Transverse colon (tissue), 4 donors: ENCODE results near the gene PTPRC.
A peak's percentile ranks its signal among the peaks of the same experiment; 100 is the strongest.

Source experiments
- EP300 ChIP-seq: sonication (generic); formaldehyde crosslinking; IDR thresholded peaks from one replicate; pipeline ENCODE4 v1.6.1; 2017; ENCODE audit warnings: antibody characterized with exemption, low read depth
- POLR2A ChIP-seq: fragments of 450-650 bp; IDR thresholded peaks from one replicate; pipeline ENCODE4 v1.6.1; 2016; ENCODE audit warnings: antibody characterized with exemption, mild to moderate bottlenecking, moderate library complexity
- POLR2AphosphoS5 ChIP-seq, 3 donors: sonication (generic); formaldehyde crosslinking; IDR thresholded peaks; one replicate each; pipeline ENCODE4 v1.6.1; 2016; ENCODE audit warnings: antibody characterized with exemption in 3 of 3
- TF ChIP-seq, protein P1 (sequence below), 5 experiments: fragments of 200-600 bp in 3 of 5; fragments of 450-650 bp in 2 of 5; sonication (generic) in 3 of 5; IDR thresholded peaks; 1 replicate in 2 of 5; 2 replicates in 3 of 5; pipeline ENCODE4 v1.5.1; 2016 to 2017; ENCODE audit warnings: antibody characterized with exemption in 5 of 5, inconsistent platforms in 3 of 5, mild to moderate bottlenecking in 2 of 5, moderate library complexity in 1 of 5

GRCh38 chr1:198638894-198639635 is at the start of gene PTPRC:
- TF ChIP-seq, protein P1, sequence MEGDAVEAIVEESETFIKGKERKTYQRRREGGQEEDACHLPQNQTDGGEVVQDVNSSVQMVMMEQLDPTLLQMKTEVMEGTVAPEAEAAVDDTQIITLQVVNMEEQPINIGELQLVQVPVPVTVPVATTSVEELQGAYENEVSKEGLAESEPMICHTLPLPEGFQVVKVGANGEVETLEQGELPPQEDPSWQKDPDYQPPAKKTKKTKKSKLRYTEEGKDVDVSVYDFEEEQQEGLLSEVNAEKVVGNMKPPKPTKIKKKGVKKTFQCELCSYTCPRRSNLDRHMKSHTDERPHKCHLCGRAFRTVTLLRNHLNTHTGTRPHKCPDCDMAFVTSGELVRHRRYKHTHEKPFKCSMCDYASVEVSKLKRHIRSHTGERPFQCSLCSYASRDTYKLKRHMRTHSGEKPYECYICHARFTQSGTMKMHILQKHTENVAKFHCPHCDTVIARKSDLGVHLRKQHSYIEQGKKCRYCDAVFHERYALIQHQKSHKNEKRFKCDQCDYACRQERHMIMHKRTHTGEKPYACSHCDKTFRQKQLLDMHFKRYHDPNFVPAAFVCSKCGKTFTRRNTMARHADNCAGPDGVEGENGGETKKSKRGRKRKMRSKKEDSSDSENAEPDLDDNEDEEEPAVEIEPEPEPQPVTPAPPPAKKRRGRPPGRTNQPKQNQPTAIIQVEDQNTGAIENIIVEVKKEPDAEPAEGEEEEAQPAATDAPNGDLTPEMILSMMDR (IDR thresholded peaks at IDR 0.05) = no peak
- TF ChIP-seq POLR2A (peak; percentile 78), POLR2AphosphoS5 (IDR thresholded peaks at IDR 0.05) (peak; percentile 40 to 82 (median 82)), EP300 (no peak)
